Ovary (tissue), 9 donors: ENCODE measurements around the gene TTC4. TPM values are rescaled to one million over a fixed set of nuclear protein-coding genes. Genes with fewer than 3 reads are reported as not detected.

Experiments
- DNase-seq, 5 donors: peaks; one replicate each; pipeline ENCODE4 v3.0.0-alpha.2; 2019 to 2020
- H3K27ac ChIP-seq, 2 donors: fragments of 200-600 bp; one replicate each; pipeline versions ENCODE4 v1.5.1 to v1.8.0; 2019 to 2022
- H3K27me3 ChIP-seq: fragments of 200-600 bp; one replicate; pipeline ENCODE4 v1.8.0; 2022
- H3K36me3 ChIP-seq: fragments of 200-600 bp; sonication (generic); one replicate; pipeline ENCODE4 v1.5.1; 2019
- H3K4me1 ChIP-seq: one replicate; pipeline ENCODE4 v1.8.1; 2013; ENCODE audit warnings: mild to moderate bottlenecking, moderate library complexity; ENCODE audit not compliant: insufficient read depth
- H3K4me3 ChIP-seq: fragments of 200-600 bp; sonication (generic); one replicate; pipeline ENCODE4 v1.5.1; 2017
- H3K9me3 ChIP-seq, 2 donors: fragments of 200-600 bp in 1 of 2; sonication (generic) in 1 of 2; one replicate each; pipeline versions ENCODE4 v1.5.1 to v1.8.1; 2013 to 2019; ENCODE audit warnings: mild to moderate bottlenecking in 1 of 2, moderate library complexity in 1 of 2
- EP300 ChIP-seq: sonication (generic); formaldehyde crosslinking; IDR thresholded peaks from one replicate; pipeline ENCODE4 v1.6.1; 2017; ENCODE audit warnings: antibody characterized with exemption
- POLR2A ChIP-seq: fragments of 450-650 bp; IDR thresholded peaks from one replicate; pipeline ENCODE4 v1.6.1; 2017; ENCODE audit warnings: antibody characterized with exemption, mild to moderate bottlenecking, moderate library complexity
- WGBS, 3 donors: extraction: QIAGEN DNeasy Blood & Tissue Kit in 1 of 3; methylation state at CpG; one replicate each; pipeline versions ENCODE4 v1.1.5 to v1.1.7; 2013 to 2017; 5-methylcytosine and 5-hydroxymethylcytosine counted together
- intact Hi-C, 4 donors: fragments of 100-400 bp; cut with DNase I; formaldehyde crosslinking; loops; one replicate each; pipeline versions ENCODE4 v1.11.0 to v1.15.1; 2022 to 2023
- polyA plus RNA-seq, 2 donors: library from polyadenylated mRNA; stranded (reverse); fragments of 200-250 nt in 1 of 2; fragments of 350-450 nt in 1 of 2; fragmentation: Illumina TruSeq in 1 of 2; extraction: RNeasy Lipid Tissue Mini Kit (QIAGEN cat#74804) in 1 of 2; gene quantifications; one replicate each; pipeline ENCODE4 v1.2.3, GENCODE V29; 2013 to 2014
- total RNA-seq, 7 donors: library from RNA; depleted of rRNA in 2 of 7; stranded (reverse); fragments of >200 nt in 2 of 7; fragmentation: NEBNext Ultra II Directional in 3 of 7; extraction: Animal tissue kit (Norgen Biotek cat#: 25700) in 3 of 7; gene quantifications; one replicate each; pipeline versions ENCODE4 v1.1.0 to v1.2.4, GENCODE V29; 2016 to 2023
- TF ChIP-seq, protein P1 (sequence below), 3 donors: fragments of 450-650 bp in 2 of 3; fragments of 200-600 bp in 1 of 3; IDR thresholded peaks; one replicate each; pipeline versions ENCODE4 v1.5.1 to v1.8.0; 2016 to 2022; ENCODE audit warnings: antibody characterized with exemption in 3 of 3, mild to moderate bottlenecking in 1 of 3
- donor health status: DM: no; HTN: no; CAD: no; lungs with moderate emphysema.
- donor health status: DM: no; HTN: no; CAD: no.
- donor health status: Bipolar disorder and iron deficiency.
- donor health status: DM: yes; HTN: yes; CAD: no.
- donor health status: DM: no; HTN: no; CAD: no.
- donor health status: DM: yes; HTN: yes; CAD: no.

The TTC4 gene
- total and polyA plus RNA-seq, 9 donors: 12.6 to 29.9 (median 19.9) TPM

DNA sequence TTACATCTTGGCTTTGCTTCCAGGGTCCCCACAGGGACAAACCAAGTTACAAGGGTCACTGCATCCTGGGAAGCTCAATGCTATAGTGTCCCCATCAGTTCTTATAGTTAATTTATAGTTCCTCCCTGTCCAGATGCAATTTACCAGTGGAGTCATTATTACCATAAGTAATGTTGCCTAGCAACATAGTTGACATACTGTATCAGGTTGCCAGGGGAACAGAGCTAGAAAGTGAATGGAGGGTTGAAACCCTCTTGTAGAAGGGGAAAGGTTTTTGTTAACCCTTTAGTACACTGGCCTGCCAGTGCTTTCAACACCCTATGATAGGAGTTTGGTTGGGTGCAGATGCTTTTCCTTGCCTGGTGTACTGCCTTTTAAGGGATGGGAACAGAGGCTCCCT is 34.3 kb upstream of the TTC4 start:
- Histone ChIP-seq H3K9me3 (no peaks in the 10 kb centered on the region), H3K36me3 (no peaks in the 10 kb centered on the region), H3K27me3 (no peaks in the 10 kb centered on the region), H3K4me3 (no peak overlapping the region), H3K27ac (no peak overlapping the region), H3K4me1 (no peaks in the 10 kb centered on the region)
- TF ChIP-seq, protein P1, sequence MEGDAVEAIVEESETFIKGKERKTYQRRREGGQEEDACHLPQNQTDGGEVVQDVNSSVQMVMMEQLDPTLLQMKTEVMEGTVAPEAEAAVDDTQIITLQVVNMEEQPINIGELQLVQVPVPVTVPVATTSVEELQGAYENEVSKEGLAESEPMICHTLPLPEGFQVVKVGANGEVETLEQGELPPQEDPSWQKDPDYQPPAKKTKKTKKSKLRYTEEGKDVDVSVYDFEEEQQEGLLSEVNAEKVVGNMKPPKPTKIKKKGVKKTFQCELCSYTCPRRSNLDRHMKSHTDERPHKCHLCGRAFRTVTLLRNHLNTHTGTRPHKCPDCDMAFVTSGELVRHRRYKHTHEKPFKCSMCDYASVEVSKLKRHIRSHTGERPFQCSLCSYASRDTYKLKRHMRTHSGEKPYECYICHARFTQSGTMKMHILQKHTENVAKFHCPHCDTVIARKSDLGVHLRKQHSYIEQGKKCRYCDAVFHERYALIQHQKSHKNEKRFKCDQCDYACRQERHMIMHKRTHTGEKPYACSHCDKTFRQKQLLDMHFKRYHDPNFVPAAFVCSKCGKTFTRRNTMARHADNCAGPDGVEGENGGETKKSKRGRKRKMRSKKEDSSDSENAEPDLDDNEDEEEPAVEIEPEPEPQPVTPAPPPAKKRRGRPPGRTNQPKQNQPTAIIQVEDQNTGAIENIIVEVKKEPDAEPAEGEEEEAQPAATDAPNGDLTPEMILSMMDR (IDR thresholded peaks at IDR 0.05): no peak
- DNase-seq: no peak
- intact Hi-C loops: no loop called here

DNA sequence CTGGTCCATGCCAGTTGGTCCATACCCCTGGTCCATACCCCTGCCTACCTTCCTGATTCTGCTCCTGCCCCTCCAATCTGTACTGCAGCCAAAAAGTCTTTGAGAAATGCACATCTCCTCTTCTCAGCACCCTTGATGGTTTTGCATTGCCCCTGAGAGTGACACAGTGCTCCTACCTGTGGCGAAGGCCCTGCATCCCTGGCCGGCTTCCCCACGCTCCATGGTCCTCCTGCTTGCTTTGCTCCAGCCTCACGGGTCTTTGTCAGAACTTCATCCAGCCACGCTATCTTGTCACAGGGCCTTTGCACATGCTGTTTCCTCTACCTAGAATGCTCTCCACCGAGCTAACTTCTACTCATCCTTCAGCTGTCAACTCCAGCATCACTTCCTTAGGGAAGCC is 32.2 kb upstream of the TTC4 start:
- H3K9me3 ChIP-seq: no peaks in the 10 kb centered on the region
- no peak overlapping the region for H3K4me3 ChIP-seq
- no peaks in the 10 kb centered on the region for H3K36me3 ChIP-seq
- no peak for DNase-seq
- no peaks in the 10 kb centered on the region for H3K27me3 ChIP-seq
- TF ChIP-seq POLR2A (no peak), EP300 (no peak)
- TF ChIP-seq, protein P1 (IDR thresholded peaks at IDR 0.05): no peak
- no peak overlapping the region for H3K27ac ChIP-seq
- intact Hi-C loops: no loop called here
- 84 to 94% (median 86%) methylated on average over 6 of the region's 6 CpGs for WGBS, 3 donors
- H3K4me1 ChIP-seq: no peaks in the 10 kb centered on the region

DNA sequence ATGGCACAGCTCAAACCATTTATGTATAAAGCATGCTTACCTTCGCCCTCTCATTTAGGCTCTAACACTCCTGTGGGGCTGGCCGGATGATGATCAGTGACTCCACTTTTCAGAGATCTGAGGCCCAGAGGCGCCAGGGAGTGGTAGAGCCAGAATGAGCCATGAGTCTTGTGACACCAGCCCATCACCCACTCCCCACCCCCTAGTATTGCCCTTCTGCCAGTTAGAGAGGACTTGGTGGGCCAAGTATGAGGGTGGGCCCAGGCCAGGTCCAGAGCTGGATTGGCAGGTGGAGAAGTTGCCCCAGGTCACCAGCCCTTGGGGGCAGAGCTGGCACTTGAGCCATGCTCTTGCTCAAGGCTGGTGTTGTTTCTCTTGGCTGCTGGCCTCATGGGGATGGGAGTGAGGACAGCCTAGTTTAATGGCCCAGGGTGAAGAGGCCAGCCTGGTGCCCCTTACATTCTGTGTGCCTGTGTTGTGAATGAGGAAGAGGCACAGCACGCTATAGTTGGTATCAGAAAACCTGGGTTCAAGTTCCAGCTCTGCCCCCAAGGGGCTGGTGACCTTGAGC is 30.2 kb upstream of the TTC4 start:
- Histone ChIP-seq H3K9me3 (no peaks in the 10 kb centered on the region), H3K4me3 (no peak overlapping the region), H3K4me1 (no peaks in the 10 kb centered on the region), H3K27me3 (no peaks in the 10 kb centered on the region), H3K36me3 (no peaks in the 10 kb centered on the region), H3K27ac (no peak overlapping the region)
- intact Hi-C loops: no loop called here
- TF ChIP-seq, protein P1 (IDR thresholded peaks at IDR 0.05): no peak
- TF ChIP-seq POLR2A (no peak), EP300 (no peak)
- DNase-seq: no peak
- WGBS, 3 donors: 91 to 98% (median 94%) methylated on average over 3 to 4 of the region's 4 CpGs

DNA sequence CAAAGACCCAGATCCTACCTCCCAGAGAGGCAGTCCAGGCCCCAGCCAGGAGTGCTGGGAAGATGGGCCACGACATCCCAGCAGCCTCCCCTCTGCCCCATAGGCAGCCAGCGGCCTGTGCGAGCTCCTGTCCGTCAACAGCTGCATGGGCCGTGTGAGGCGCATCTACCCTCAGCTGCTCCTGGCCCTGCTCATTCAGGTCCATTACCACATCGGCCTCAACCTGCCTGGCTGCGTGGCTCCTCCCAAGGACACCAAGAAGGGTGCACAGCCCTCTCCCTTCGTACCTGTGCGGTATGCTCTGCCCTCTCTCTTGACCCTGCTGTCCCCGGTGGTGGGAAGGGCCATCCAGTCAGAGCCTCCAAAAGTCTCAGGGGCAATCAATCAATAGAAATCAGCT is 29.5 kb upstream of the TTC4 start:
- Histone ChIP-seq H3K27me3 (no peaks in the 10 kb centered on the region), H3K4me1 (no peaks in the 10 kb centered on the region), H3K36me3 (no peaks in the 10 kb centered on the region), H3K27ac (no peak overlapping the region), H3K9me3 (no peaks in the 10 kb centered on the region), H3K4me3 (no peak overlapping the region)
- TF ChIP-seq EP300 (no peak), POLR2A (no peak)
- TF ChIP-seq, protein P1 (IDR thresholded peaks at IDR 0.05): no peak
- WGBS, 3 donors: 86 to 88% (median 87%) methylated on average over 11 of the region's 11 CpGs
- intact Hi-C loops: no loop called here
- DNase-seq: no peak

DNA sequence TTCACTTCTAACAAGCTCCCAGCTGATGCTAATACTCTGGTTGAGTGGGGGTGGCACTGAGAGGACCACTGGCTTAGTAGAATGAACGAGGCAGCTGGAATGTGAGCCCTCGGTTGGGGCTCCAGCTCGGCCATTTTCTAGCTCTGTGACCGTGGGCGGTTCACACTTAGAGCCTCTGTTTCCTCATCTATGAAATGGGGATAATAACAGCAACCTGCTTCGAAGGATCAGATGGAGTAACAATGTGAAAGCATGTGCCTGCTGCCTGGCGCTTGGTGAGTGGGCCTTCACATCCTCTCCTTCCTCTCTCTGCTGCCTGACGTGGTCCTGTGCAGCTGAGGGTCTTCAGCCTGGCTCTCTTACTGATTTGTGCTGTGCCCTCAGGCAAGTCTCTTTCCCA is 20.9 kb upstream of the TTC4 start:
- DNase-seq: no peak
- H3K27ac ChIP-seq: no peak overlapping the region
- no peaks in the 10 kb centered on the region for H3K27me3 ChIP-seq
- H3K36me3 ChIP-seq: no peaks in the 10 kb centered on the region
- 85 to 92% (median 89%) methylated on average over 8 of the region's 8 CpGs for WGBS, 3 donors
- no peak overlapping the region for H3K4me3 ChIP-seq
- no peaks in the 10 kb centered on the region for H3K9me3 ChIP-seq
- H3K4me1 ChIP-seq: no peaks in the 10 kb centered on the region
- TF ChIP-seq, protein P1 (IDR thresholded peaks at IDR 0.05): no peak
- TF ChIP-seq EP300: no peak
- TF ChIP-seq POLR2A: no peak
- intact Hi-C loops: no loop called here
